GM21737 (cell line): ENCODE measurements around the gene ZNF79.

Experiments
- ATAC-seq: cut with Tn5 transposase; IDR thresholded peaks from one replicate; pipeline ENCODE4 v1.9.1; 2021; ENCODE audit warnings: mild to moderate bottlenecking, moderate library complexity; ENCODE audit not compliant: unreplicated experiment

The ZNF79 gene

DNA sequence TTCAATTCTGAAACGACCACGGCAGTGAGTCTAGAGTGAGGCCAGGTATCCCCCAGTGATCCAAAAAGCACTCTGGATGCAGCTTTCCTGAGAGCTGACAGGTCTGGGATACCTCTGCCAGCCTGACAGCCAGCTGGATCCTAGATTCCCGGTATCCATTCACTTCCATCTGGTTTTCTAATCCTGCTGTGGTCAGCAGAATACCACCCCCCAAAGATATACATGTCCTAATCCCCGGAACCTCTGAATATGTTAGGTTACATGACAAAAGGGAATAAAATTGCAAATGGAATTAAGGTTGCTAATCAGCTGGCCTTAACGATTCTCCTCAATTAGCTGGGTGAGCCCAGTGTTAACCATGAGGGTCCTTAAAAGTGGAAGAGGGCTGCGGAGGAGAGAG lies 1.4 kb upstream of the ZNF79 start:
- no peak for ATAC-seq

DNA sequence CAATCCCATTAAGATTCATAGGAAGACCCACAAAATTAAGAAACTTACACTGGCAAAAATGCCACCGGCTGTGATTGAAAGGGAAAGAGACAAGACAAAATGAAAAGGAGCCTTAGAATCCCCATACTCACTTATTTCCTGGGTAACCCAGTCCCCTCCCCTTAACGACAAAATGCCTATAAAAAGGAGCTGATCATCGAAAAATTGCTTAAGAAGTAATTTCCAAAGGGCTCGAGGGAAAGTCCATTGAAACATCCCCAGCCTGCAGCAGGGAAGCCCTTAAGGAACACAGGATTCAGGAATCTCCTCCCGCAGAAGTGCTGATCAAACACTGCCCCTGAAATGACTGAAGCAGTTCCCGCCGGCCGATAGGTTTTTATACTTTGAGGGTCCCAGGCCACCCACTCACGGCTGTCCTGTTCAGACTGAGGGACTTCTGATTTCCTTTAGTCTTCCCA lies 677 bp upstream of the ZNF79 start:
- no peak for ATAC-seq

DNA sequence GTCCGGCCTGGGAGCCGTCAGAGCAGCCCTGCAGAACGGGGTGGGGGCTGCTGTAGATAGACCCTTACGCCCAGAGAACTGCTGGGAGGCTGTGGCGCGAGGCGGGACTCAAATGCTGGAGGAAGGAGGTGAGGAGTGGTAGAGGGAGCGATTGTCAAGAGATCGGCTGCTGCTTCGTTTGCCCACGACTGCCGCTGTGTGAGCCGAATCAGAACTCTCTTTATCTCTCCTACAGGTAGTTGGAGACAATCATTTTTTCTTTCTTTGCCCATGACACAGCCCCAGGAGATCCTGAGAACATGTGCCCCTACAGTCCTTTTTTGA lies 456 bp downstream of the ZNF79 start:
- peak; percentile 9 for ATAC-seq

DNA sequence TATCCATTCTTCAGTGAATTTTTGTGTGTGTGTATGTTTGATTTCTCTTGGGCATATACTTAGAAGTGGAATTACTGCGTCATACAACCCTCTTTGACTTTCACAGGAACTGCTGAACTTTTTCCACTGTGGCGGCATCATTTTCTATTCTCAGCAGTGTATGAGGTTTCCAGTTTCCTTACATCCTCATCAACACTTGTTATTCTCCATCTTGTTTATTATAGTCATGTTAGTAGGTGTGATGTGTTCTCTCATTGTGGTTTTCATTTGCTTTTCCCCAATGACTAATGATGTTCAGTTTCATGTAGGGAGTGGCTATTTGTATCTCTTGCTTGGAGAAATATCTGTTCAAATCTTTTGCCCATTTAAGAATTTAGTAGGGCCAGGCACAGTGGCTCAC lies 2.6 kb downstream of the ZNF79 start:
- ATAC-seq = no peak

DNA sequence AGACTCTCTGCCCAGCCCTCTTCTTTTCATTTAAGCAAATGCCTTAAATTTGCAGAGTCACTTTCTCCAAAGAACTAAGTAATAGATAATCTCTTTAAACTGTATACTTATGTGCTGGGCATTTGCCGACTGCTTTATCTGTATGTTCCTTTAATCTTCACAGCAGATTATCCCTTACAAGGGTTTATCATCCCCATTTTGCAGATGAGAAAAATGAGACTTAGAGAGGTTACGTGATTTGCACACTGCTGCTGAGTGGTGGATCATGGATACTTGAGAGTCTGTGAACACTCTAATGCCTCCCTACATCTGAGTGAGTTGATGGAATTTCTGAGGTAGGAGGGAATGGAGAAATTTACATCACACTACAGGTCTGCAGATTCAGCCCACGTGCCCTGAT lies 4.2 kb downstream of the ZNF79 start:
- ATAC-seq = no peak

DNA sequence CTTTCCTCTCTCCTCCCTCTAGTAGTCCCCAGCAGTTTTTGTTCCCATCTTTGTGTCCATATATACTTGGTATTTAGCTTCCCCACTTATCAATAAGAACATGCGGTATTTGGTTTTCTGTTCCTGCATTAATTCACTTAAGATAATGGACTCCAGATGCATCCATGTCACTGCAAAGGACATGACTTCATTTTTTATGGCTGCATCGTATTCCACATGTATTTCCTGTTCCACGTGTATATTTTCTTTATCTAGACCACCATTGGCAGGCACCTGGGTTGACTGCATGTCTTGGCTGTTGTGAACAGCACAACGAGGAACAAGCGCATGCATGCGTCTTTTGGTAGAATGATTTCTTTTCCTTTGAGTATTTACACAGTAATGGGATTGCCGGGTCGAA lies 6.2 kb downstream of the ZNF79 start:
- no peak for ATAC-seq

DNA sequence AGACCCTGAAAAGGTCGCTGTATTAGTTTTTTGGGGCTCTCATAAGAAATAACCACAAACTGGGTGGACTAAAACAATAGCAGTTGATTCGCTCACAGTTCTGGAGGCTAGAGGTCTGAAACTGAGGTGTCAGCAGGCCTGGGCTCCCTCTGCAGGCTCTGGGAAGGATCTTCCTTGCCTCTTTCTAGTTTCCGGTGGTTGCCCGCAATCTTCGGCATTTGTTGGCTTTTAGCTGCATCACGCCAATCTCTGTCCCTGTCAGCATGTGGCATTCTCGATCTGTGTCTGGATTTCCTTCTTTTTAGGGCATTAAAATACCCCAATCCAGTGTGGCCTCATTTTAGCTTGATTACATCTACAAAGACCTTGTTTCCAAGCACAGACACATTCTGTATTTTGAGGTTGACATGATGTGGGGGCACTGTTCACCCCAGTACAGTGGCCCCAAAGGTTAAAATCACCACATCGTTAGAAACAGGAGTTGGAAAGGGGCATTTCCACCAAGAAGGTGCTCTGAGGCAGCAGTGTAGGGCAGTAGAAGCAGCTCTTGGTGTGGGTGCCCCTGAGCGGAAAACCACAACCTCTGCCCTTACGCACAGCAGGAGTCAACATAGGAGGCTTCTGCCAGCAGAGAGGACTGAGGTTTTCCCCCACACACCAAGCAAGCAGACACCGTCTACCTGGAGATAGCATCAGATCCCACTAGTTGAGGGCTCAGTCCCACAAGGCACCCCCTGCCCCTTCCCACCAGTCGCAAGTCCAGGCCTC lies 13.5 kb downstream of the ZNF79 start:
- ATAC-seq = no peak

DNA sequence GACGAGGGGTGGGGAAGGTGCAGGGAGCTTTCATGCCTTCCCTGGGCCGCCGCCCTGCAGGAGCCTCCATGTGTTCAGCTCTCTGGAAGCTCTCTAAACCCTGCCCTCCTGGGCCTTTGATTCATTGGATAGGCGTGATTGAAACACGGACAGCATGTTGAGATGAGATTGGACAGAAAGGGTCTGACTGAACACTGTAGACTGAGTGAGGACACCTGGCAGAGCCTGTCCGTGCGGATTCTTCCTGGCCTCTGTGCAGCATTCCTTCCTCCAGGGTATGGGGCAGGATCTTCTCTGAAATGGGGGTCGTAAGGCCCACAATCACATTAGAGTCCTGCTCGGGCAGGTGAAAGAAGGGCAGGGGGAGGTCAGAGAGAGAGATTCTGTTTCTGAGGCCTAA lies 14.2 kb downstream of the ZNF79 start:
- no peak for ATAC-seq

DNA sequence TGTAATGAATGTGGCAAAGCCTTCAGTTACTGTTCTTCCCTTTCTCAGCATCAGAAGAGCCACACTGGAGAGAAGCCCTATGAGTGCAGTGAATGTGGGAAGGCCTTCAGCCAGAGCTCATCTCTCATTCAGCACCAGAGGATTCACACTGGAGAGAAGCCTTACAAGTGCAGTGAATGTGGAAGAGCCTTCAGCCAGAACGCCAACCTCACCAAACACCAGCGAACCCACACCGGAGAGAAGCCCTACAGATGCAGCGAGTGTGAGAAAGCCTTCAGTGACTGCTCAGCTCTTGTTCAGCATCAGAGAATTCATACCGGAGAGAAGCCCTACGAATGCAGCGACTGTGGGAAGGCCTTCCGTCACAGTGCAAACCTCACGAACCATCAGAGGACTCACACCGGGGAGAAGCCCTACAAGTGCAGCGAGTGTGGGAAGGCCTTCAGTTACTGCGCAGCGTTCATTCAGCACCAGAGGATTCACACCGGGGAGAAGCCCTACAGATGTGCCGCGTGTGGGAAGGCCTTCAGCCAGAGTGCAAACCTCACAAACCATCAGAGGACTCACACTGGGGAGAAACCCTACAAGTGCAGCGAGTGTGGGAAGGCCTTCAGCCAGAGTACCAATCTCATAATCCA lies 20.2 kb downstream of the ZNF79 start:
- ATAC-seq = no peak

DNA sequence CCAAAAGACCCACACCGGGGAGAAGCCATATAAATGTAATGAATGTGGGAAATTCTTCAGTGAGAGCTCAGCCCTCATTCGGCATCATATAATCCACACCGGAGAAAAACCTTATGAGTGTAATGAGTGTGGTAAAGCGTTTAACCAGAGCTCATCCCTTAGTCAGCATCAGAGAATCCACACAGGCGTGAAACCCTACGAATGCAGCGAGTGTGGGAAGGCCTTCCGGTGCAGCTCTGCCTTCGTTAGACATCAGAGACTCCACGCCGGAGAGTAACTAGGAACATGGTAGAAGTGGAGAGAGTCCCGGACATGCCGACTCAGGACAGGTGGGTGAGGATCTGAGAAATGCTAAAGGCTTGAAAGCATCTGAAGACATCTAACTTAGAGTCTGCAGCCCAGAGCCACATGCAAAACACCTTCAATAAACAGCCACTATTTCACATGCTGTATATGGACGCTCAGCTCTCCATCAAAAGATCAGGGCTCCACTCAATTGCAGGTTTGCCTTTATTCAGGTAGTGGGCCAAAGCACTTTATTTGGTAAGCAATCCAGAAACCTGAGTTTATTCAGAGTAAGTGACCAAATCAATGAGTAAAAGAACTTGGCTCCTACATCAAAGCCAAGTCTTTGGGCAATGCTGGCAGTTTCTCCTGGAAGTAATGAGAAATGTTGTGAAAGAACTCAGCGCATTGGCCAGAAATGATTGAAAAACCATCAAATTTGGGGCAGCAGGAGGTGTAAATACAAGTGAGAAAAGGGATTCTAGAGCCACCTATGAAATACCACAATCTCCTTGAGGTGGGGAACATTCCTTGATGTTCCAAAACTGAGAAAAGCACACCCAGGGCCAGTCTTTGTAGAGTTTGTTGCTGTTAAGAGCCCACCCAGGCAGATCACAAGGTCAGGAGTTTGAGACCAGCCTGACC lies 21.0 kb downstream of the ZNF79 start:
- ATAC-seq = no peak

DNA sequence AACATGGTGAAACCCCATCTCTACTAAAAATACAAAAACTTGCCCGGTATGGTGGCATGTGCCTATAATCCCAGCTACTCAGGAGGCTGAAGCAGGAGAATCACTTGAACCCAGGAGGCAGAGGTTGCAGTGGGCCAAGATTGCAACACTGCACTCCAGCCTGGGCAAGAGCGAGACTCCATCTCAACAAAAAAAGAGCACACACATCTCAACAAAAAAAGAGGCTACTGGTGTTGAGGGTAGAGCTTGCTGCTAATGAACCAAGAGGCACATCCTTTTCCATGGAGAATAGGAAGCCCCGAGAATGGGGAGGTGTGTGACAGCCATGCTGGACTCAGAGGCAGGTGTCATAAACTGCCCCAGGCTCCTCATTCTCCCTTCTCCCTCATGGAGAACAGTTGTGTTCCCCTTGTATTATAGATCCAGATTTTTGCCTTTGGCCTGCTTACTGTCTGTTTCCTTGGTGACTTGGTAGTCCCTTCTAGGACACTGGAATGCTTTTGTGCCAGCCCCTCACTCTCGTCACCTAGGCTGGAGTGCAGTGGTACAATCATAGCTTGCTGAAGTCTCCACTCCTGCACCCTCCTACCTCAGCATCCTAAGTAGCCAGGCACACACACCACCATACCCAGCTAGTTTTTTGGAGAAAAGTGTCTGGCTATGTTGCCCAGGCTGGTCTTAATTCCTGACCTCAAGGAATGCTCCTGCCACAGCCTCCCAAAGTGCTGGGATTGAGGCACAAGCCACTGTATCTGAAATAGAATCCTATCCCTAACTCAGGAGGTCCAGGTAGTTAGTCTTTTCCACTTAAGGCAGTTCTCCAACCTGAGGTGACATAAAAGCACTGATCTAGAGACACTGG lies 21.9 kb downstream of the ZNF79 start:
- no peak for ATAC-seq

DNA sequence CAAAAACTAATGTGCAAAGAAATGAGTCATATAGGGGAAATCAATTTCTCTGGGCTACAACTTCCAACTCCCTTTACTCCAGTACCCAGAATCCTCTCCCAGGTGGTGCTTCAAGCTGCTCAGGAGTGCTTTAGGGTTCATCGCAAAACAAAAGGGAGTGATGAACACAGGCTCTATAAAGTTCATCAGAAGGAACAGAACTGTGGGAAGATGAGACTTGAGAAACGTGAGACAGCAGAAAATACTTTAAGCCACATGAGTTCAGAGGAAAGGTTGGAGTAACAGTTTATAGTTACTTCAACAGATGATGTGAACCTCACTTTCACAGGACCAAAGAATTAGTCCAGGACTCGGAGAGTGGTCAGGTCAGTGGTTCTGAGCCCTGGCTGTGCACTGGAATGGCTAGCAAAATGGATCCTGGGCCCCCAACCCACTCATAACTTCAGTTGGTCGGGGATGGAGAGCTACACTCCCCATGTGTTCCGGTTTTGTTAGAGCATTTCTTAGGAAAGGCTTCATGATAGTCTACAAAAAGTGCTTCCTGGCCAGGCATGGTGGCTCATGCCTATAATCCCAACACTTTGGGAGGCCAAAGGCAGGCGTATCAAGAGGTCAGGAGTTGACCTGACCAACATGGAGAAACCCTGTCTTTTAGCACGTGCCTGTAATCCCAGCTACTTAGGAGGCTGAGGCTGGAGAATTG lies 22.7 kb downstream of the ZNF79 start:
- no peak for ATAC-seq

DNA sequence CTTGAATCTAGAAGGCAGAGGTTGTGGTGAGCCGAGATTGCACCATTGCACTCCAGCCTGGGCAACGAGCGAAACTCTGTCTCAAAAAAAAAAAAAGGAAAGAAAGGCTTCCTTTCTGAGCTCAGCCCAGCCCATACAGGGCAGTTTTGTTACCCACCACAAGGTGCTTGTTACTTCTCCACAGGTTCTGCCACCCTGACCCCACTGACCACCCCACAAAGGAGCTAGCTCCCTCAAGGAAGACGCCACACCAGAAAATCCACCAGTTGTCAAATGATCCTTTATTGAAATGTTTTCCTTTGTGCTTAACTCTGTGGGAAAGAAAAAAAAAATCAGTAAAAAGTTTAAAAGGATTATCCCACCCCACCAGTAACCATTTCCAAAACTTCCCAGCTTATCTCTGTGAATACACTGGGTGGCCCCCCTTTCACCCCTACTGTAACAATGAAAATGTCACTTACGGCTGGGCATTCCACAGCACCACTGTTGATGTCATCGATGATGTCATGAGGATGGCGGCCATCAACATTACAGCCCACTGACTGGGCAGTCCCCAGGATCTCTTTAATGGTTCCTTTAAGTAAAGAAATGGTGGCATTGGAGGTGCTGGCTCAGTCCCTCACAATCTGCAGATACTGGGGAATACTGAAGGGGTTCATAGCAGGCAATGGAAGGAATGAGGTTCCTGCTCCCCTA lies 23.4 kb downstream of the ZNF79 start:
- no peak for ATAC-seq

DNA sequence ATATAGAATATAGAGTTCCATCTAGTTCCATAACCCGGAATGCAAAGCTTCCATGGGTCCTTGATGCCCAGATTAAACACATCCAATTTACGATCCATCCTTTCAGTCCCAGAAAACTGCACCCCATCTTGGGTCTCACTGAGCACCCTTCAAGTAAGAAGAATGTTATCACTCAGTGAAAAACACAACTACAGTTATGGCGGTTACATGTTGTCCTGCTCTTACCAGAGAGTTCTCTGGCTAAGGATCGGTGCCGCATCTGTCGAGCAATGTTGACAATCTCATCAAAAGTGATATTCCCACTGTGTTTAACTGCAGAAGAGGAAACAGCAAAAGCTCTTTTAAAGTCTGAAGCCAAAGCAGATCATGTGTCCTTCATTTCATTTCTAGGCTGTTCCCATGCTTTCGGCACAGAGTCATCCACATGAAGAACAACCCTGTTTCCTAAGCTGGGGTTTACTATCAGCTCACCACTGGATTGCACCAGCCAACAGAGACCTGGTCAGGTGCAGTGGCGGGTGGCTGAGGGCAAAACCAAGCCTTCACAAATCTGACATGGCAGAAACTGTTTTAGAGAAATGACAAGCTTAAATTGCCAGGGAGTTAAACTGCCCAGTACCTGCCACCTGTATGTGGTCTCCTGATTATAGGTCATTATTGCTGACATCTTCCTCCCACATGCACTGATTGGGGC lies 24.1 kb downstream of the ZNF79 start:
- no peak for ATAC-seq

DNA sequence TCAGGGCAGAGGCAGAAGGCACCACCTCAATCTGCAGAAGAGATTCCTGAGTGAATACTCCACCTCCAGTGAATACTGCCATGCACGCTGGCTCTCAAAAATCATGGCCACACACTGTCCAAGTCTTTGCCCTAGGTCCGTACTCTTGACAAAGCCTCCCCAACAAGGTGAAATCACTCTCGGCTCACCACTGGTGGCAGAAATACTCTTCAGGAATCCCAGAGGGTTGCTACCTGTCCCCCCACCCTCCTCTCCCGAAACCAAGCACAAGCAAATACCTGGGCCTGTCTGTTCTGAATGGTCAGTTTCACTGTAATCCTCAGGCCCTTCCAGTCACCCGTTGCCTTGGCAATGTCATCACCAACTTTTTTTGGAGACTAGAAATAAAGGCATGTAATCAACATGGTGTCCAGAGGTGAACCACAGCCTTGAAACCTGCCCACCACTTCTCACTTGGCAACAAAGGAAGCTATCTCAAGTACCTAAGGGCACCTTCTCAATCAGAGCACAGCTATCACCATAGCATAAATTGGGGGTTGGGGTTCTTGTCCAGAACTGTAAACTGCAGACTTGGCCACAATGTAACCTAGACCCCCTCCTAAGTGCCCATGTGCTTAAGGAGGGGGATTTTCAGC lies 25.3 kb downstream of the ZNF79 start:
- no peak for ATAC-seq

DNA sequence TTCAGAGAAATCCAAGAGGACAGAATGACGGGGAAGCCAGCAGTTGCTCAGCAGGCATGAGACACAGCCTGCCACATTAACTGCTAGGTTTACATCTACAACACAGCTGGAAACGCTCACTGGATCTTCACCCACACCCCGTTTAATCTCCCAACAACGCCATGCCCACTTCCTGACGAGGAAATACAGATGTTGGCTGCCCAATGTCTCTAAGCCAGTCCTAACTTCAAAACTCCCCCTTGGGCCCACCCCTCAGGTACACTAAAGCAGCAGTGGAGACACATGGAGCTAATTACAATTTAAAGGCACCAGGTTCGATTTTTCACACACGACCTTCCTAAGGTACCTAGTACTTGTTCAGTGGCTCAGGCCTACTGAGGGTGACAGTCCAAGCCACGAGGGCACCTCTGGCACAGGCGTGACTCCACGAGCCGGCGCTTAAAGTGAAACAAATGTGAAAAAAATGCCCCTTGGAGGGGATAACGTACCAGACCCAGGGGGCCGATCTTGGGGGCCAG lies 26.1 kb downstream of the ZNF79 start:
- no peak for ATAC-seq

DNA sequence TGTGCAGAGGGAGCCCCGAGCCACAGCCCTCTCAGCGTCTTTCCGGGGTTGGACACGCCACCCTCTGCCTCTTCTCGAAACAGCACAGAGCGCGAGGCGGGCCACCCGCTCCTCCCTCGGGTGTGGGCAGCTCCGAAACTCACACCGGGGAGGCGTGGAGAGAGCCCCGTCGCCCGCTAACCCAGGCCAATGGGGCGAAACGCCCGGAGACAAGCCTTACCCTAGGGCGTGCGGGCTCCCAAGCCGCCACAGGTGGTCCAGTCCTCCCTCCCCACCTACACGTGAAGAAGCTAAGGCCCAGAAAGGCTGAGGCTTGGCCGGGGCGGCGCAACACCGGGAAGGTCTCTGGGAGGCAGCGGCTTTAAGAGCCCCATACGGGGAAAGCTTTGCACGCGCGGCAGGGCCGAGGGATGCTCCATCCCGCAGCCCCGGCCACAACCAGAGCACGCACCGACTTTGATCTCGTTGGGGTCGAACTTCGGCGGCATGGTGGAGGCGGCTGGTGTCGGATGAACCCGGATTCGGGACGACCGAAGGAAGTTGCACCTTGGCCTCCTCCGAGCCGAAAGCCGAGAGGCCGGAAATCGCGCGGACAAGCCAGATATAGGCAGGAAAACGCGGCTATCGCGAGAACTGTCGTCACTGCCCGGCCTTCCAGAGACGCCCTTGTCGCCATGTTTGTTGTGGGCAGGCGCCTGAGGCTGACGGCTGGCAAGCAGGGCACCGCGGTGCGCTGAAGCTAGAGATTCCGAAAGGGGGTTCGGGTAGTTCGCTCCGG lies 26.8 kb downstream of the ZNF79 start, which contains the start of the genes LRSAM1 and RPL12:
Gene LRSAM1 (plus strand): TSS at position 681 of the 778 bp plus-strand sequence. CDS start 3,018 bp downstream, outside the sequence.
Gene RPL12 (minus strand): TSS at position 577 of the 778 bp plus-strand sequence. CDS start 89 bp downstream, at position 488.
- ATAC-seq = peak; percentile 56

DNA sequence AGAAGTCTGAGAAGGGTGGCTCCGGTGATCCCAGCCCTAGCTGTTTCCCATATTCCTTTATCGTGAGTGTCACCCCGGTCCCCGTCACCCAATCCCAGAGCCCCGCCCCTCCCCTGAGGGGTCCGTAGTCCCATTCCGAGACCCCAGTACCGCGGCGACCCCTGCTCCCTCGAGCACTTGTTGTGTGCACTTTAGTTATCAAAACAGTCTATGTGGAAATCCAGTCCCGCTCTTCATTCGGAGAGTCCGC lies 27.4 kb downstream of the ZNF79 start:
- no peak for ATAC-seq
